SK-N-SH treated with all-trans-retinoic acid at 6 μM for 48 hours (cell line): Measurements from ENCODE around the gene CD163L1.

Experiments
- CSDC2 ChIP-seq: fragments of 250-450 bp; sonication (Bioruptor Pico); IDR thresholded peaks from 2 replicates; pipeline ENCODE4 v1.5.0; 2020; ENCODE audit warnings: mild to moderate bottlenecking, moderate library complexity
- ISL1 ChIP-seq: fragments of 250-450 bp; sonication (Bioruptor Pico); IDR thresholded peaks from 2 replicates; pipeline ENCODE4 v2.1.2; 2022; ENCODE audit warnings: mild to moderate bottlenecking, moderate library complexity
- ZFP30 ChIP-seq: fragments of 450-650 bp; formaldehyde crosslinking; IDR thresholded peaks from 2 replicates; pipeline ENCODE4 v1.5.0; 2022; ENCODE audit warnings: mild to moderate bottlenecking, moderate library complexity
- TF ChIP-seq, protein P1 (sequence below): fragments of 250-450 bp; sonication (Bioruptor Pico); IDR thresholded peaks from 2 replicates; pipeline ENCODE4 v1.5.1; 2020; ENCODE audit warnings: low read depth, mild to moderate bottlenecking, moderate library complexity

DNA sequence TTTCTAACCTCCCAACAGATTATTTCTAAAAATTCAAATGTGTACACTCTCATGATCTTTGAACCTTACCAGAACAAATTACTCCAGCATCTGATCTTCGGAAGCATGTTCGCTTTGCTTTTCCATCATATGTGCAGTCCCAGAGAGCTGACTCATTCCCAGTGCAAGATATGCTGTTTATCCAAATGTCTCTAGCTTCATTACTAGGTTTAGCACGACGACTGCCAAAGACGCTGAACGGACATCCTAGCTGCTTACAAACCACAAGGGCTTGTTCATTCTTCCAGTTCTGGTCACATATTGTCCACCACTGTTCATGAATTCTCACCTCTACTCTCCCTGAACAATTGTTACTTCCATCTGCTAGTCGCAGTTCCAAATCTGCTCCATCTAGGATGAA, 40.5 kb downstream of the CD163L1 start:
- TF ChIP-seq ISL1 (no peak), CSDC2 (CRISPR knock-in tag) (no peak), ZFP30 (CRISPR knock-in tag) (no peak)
- TF ChIP-seq, protein P1, sequence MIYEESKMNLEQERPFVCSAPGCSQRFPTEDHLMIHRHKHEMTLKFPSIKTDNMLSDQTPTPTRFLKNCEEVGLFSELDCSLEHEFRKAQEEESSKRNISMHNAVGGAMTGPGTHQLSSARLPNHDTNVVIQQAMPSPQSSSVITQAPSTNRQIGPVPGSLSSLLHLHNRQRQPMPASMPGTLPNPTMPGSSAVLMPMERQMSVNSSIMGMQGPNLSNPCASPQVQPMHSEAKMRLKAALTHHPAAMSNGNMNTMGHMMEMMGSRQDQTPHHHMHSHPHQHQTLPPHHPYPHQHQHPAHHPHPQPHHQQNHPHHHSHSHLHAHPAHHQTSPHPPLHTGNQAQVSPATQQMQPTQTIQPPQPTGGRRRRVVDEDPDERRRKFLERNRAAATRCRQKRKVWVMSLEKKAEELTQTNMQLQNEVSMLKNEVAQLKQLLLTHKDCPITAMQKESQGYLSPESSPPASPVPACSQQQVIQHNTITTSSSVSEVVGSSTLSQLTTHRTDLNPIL (CRISPR knock-in tag) = no peak
